Uterus (tissue), 2 donors: ENCODE data around the gene INO80E.

Source experiments
- POLR2A ChIP-seq, 2 donors: fragments of 450-650 bp; IDR thresholded peaks; one replicate each; pipeline ENCODE4 v1.6.1; 2016; ENCODE audit warnings: antibody characterized with exemption in 2 of 2, mild to moderate bottlenecking in 1 of 2, moderate library complexity in 1 of 2
- TF ChIP-seq, protein P1 (sequence below), 4 experiments: fragments of 200-600 bp in 2 of 4; fragments of 450-650 bp in 2 of 4; sonication (generic) in 2 of 4; IDR thresholded peaks; one replicate each; pipeline ENCODE4 v1.5.1; 2016 to 2019; ENCODE audit warnings: antibody characterized with exemption in 4 of 4, mild to moderate bottlenecking in 2 of 4, moderate library complexity in 1 of 4

GRCh38 chr16:30010844-30011713 lies 15.0 kb downstream of the INO80E start, which contains the start of gene DOC2A:
- TF ChIP-seq, protein P1, sequence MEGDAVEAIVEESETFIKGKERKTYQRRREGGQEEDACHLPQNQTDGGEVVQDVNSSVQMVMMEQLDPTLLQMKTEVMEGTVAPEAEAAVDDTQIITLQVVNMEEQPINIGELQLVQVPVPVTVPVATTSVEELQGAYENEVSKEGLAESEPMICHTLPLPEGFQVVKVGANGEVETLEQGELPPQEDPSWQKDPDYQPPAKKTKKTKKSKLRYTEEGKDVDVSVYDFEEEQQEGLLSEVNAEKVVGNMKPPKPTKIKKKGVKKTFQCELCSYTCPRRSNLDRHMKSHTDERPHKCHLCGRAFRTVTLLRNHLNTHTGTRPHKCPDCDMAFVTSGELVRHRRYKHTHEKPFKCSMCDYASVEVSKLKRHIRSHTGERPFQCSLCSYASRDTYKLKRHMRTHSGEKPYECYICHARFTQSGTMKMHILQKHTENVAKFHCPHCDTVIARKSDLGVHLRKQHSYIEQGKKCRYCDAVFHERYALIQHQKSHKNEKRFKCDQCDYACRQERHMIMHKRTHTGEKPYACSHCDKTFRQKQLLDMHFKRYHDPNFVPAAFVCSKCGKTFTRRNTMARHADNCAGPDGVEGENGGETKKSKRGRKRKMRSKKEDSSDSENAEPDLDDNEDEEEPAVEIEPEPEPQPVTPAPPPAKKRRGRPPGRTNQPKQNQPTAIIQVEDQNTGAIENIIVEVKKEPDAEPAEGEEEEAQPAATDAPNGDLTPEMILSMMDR (IDR thresholded peaks at IDR 0.05), result no peak
- TF ChIP-seq POLR2A (IDR thresholded peaks at IDR 0.05), result no peak
